Stimulated activated CD4-positive, alpha-beta T cell treated with anti-CD3 and anti-CD28 coated beads, Interleukin-1b, Interleukin-23, amount 100 ng/mL, for 48 hours (primary cell): Measurements from ENCODE around the gene PGC.

Experiments used
- DNase-seq: peaks from one replicate; pipeline ENCODE4 v3.0.0-alpha.2; 2020

The PGC gene

DNA sequence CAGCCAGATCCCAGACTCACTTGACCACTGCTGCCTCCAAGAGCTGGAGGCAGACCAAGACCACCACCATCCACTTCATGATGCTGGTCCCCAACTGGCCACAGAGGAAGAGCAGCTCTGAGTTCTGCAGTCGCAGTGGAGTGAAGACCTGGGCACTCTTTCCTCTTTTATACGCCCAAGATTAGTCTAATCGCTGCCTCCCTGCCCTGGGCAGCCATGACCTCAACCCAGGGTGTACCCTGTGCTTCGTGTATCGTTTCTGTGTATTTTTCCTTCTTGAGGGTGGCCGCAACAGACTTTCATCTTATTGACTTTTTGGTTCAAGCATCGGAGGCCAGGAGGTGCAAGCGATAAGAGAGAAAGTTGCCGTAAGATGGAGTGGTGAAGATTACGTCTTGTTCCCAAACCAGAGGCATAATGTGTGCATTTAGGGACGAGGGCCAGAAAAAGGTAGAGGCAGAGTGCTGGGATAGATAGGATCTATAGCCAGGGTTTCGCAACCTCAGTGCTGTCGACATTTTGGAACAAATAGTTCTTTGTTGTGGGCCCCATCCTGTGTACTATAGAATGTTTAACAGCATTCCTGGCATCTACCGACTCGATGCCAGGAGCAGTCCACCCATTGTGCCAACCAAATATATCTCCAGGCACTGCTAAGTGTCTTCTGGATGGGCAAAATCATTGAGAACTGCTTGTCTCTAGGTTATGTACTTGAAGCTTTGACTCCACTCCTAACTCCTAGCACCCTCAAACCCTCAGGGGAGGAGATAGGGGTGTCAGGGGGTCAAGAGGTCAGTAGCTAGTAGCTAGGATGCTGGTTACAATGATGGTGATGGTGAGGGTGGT lies at the start of gene PGC:
PGC (minus strand) TSS at position 142 of the 846 bp plus-strand sequence; CDS start at position 79, 63 bp downstream.
- no peak for DNase-seq

DNA sequence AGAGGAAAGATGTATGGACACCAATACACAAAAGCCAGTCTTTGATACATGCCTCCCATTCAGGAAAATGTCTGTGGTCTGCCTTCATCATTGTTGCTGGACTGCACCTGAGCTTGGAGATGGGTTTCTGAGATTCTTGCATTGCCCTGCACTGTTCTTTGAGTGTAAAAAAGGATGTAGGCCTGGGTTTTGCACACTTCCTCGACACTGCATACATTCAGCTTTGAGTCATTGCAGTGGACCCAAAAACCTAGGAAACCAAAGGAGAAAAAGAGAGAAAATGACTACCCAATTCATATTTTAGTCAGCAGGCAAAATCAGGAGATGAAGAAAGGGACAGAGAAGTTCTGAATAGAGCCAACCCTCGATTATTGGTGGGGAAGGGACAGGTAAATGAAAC lies 49.3 kb upstream of the PGC start:
- DNase-seq = no peak

- DNase-seq = no peak
Measured at GRCh38 chr6:41791984-41792383, 44.8 kb upstream of the PGC start.

- DNase-seq = no peak
Measured at GRCh38 chr6:41791305-41791704, 44.1 kb upstream of the PGC start.

DNA sequence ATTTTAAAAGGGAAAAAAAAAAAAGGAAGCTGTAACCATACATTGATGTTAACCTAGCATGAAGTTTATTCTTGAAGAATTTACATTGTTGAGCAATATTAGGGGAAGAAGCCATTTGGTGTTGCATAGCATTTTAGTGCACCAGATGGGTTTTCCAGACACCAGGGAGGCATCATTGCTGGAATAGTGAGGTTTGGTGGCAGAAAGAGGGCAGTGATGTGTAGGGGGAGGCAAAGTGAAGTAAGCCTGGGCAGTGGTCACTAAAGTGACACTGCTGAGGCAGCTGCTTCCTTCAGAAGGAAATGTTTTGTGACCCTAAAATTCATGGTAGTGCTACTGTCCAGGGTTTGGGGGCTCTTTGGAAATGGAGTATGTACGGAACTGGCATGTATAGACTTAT lies 42.8 kb upstream of the PGC start:
- no peak for DNase-seq

DNA sequence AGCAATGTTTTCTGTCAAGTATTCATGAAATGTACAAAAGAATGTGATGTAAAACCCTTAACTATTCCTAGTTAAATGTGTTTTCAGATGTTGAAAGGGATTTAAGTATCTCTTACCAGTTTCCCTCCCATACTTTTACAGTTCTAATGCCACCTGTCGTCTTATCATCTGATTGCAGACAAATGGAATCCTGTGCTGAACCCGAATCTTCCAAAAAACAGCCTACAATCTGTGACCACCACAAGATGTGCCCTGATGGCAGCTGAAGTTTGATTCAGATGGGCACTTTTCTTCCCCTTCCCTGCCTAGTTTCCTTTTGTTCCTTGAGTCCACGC lies 42.2 kb upstream of the PGC start:
- DNase-seq = no peak

DNA sequence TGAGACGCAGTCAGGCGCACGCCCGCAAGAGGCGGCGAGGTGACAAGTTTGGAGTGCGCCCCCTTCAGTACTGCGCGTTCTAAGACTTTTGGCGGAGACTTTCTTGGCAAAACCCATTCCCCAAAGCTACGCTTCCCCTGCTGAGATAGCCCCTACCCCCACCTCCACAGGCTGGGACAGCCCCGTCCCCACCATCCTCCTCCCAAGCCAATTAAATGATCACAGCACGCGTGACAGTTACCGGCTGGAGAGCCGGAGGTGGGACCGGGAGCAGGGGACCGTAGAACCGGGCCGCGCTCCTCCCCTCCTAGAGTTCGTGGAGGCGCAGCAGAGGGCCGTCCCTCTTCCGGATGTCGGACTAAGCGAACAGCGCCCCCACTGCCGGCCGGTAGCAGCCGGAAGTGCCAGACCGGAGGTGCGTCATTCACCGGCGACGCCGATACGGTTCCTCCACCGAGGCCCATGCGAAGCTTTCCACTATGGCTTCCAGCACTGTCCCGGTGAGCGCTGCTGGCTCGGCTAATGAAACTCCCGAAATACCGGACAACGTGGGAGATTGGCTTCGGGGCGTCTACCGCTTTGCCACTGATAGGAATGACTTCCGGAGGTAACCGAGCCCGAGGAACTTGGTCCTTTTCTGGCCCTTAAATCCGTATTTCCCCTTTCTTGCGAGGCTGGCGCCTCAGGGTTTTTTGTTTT lies 40.2 kb upstream of the PGC start, which contains the start of gene TOMM6:
TOMM6 (plus strand) TSS at position 476 of the 699 bp plus-strand sequence; CDS start at position 480, 4 bp downstream.
- peak; percentile 95 for DNase-seq

- peak; percentile 83 for DNase-seq
Measured at GRCh38 chr6:41786451-41787218, 39.4 kb upstream of the PGC start.

DNA sequence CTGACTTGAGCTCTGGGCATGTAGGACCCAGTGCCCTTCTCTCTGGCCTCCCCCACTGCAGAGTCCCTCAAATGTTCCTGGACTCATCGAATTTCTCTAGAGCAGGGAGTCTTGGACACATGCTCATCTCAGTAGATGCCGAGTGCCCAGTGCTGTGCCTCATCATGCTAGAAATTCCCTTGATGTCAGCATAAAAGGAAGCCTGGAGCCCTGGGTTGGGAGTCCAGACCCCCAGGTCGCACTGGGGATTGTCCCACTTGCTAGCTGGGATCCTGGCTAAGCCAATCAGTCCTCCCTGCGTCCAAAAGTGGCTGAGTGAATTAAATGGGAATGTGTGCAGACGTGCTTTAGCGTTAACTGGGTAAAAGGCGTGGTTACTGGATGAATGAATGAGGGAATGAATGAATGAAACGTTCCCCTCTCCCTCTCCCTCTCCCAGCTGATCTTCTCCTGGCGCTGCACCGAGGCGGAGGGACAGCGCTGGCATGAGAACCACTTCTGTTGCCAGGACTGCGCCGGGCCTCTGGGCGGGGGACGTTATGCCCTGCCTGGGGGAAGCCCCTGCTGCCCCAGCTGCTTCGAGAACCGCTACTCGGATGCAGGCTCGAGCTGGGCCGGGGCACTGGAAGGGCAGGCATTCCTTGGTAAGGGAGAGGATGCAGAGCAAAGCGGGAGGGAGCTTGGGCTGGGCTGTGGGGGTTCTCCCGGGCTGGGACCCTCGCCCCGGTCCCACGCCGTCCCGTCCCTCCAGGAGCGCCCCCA lies 38.7 kb upstream of the PGC start:
- no peak for DNase-seq

DNA sequence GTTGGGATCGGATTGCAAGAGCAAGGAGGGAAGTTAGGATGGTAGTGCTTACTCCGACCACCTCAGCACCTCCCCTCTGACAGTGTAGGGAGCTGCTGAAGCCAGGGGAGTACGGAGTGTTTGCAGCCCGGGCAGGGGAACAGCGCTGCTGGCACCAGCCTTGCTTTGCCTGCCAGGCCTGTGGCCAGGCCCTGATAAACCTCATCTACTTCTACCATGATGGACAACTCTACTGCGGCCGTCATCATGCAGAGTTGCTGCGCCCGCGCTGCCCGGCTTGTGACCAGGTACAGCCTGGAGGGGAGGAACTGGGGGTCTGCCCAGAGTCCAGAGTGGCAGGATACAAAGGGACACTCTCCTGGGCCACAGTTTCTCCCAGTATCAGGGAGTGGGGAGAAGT lies 38.1 kb upstream of the PGC start:
- DNase-seq = no peak

DNA sequence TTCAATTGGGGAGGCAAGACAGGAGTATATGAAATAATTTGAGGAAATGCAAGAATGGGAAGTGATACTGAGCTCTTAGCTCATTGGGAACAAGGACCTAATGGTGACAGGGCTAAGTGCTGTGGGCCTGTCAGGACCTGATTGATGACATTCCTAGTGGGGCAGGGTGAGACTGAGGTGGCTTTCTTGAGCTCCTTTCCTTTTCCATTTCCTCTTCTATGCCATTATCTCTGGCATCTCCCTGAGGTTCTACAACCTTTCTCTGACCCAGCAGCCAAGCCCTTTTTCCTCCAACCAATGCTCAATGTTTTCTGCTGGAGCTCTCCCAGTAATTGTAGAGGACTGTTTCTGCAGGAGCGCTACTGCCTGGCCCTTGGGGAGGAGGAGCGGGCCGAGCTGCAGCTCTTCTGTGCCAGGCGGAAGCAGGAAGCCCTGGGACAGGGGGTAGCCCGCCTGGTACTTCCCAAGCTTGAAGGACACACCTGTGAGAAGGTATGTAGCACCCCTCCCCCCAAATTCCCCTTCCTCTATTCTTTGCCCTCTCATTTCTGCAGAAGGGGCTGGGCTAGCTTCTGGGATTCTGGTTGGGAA lies 37.5 kb upstream of the PGC start:
- DNase-seq = no peak

DNA sequence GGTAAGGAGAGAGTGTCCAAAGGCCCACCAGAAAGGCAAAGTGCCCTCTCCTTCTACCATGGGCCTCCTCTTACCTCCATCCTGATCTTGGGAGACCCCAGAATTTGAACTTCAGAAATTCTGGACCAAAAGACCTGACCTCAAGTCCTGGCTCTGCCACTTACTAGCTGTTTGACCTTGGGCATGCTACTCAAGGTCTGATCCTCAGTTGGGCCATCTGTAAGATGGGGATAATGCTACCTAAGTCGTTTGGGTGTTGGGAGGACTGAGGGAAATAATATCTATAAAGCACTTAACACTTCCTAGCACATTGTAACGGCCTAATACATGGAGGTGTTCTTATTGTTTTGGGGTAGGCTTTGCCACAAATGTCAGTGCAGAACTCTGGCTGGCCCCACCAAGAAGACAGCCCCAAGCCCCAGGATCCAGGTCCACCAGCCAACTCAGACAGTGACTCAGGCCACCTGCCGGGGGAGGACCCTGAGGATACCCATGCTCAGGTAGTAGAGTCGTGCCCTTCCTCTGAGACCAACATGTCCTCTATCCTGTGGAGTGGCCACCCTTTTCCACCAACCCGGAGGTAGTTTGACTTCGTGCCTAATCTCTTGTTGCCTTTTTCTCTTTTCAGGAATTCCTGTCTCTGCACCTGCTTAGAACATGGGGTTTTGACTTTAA lies 36.0 kb upstream of the PGC start:
- no peak for DNase-seq

DNA sequence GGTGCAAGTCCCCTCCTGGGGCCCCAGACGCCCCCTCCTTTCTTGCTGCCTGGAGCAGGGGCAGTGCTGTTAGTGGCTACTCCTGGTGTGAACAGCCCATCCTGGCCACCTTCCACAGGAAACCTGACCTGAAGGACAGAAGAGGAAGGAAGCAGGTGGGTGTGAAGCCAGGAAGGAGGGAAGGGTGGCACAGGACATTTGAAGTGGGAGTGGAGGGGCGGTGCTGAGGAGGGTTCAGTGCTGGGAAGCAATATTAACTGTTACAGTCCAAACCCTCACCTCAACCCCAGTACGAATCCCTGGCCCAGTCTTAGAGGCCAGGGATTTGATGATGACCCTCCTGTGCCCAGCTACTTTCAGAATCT lies 34.2 kb upstream of the PGC start:
- no peak for DNase-seq

DNA sequence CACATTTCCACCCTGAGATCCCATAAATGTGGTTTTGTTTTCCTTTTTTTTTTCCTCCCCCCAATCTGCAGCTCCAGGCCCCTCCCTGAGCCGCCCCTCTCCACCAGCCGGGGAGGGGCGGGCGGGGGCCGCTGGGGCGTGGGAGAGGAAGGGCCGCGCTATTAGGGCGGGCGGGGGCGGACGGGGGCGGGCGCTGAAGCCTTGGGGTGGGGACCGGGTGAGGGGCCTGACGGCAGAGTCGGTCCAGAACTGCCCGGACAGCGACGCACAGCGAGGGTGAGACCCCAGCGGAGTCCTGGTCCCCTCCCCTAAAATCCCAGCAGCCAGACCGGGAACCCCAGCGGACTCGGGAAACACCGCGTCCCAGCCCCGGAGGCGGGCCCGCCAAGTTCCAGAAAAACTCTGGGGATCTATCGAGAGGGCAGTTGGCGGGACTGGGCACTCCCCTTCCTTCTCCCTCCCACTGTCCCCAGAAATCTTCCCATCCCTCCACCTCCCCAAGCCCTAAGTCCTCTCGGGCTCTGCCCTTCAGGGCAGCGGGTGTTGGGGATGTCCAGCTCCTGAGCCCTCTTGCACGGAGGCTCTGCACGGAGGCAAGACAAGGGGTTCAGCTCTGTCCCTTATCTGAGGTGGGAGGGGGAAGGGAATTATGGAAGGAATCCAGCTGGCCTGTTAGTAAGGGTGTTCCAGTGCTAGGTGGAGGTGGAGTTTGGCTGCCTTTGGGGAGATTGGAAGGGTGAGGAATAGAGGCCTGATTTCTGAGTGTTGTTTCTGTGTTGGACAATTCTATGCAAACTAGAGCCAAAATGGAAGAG lies 33.6 kb upstream of the PGC start, which contains the start of gene PRICKLE4:
PRICKLE4 (plus strand) TSS at position 232 of the 815 bp plus-strand sequence. CDS start 2,692 bp downstream, outside the sequence.
- no peak for DNase-seq

DNA sequence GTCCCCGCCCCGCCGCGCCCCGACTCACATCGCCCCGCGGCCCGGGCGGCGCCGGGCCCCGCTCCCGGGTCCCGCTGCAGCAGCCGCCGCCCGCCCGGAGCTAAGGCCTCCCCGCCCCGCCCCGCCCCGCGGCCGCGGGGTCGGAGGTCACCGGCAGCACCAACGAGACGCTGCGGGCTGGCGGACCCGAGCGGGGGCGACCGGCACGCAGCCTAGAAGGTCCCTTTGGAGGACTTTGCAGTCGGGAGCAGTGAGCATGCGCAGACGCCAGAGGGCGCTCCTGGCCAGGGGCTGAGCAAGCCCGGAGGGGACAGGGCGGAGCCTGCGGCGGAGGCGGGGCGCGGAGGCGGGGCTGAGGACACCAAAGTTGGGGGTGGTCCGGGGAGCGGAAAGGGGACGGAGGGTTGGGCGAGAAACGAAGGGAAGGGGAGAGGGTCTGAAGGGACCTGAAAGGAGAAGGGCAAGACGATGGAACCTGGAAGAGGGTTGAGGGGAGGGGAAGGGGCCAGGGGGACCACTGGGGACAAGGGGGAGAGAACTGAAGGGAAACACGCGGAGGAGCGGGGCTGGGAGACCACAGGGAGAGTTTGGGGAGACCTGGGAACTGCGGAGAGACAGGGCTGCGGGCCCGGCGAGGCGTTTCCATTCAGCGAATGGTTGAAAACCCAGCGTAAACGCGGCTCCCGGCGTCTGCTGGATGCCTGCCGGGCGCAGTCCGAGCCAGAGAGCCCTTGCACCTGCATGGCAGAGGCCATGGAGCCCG lies 32.8 kb upstream of the PGC start, which contains the start of gene FRS3:
FRS3 (minus strand) TSS at position 113 of the 763 bp plus-strand sequence. CDS start 2,913 bp downstream, outside the sequence.
- DNase-seq = peak; percentile 99

GRCh38 chr6:41779336-41779735 lies 32.1 kb upstream of the PGC start:
- DNase-seq = no peak

DNA sequence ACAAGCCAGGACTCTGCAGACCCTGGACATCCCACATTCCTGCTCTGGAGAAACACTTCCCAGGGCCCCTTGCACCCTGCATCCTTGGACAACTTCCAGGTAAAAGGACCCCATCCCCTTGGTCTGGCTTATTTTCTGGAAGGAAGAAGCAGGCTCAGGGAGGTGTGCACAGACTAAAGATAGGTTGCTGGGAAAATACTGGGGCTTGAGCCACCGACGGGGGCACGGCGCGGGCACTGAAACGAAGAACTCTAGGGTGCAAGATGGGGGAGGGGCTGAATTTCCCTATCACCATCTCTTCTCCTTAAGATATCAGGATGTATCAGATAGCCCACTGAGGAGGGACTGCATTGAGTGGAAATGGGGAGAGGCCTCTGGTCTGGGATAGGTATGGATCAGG lies 31.7 kb upstream of the PGC start:
- DNase-seq = no peak

- DNase-seq = no peak
Measured at GRCh38 chr6:41777551-41778285, 30.5 kb upstream of the PGC start.

DNA sequence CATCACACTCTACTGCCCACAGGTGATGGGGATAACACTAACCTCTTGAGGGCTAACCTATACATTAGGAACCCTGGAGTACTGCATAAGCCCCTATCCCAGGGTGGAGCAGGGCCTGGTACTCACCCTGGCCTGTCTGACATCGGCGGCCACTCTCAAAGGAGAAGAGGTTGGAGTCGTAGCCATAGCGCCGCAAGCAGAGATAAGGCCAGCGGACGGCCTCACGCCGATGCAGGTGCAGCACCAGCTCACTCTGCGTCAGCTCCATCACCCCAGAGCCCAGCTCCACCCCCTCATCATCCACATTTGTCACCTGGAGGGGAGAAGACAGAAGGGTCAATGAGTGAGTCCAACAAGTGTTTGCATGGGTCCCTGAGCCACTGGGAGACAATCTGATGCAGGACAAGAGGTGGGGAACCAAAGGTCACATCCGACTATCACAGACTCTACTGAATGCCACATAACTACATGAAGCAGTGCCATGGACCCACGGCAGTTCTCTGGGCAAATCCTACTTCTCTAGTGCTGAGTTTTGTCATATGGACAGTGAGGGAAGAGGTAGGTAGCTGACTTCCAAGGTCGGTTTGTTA lies 28.2 kb upstream of the PGC start:
- no peak for DNase-seq
